ENCODE measurements around the gene EXOSC10.

- no peak for TF ChIP-seq GATA2 (IDR thresholded peaks at IDR 0.05; ENCODE audit: low read depth, low read length)
- TF ChIP-seq GATA3 (IDR thresholded peaks at IDR 0.05; ENCODE audit: low read depth, low read length): no peak
These were observed 43.1 kb upstream of the EXOSC10 start for GRCh38 chr1:11142618-11143391.
